ENCODE data around the gene EEPD1.

DNA sequence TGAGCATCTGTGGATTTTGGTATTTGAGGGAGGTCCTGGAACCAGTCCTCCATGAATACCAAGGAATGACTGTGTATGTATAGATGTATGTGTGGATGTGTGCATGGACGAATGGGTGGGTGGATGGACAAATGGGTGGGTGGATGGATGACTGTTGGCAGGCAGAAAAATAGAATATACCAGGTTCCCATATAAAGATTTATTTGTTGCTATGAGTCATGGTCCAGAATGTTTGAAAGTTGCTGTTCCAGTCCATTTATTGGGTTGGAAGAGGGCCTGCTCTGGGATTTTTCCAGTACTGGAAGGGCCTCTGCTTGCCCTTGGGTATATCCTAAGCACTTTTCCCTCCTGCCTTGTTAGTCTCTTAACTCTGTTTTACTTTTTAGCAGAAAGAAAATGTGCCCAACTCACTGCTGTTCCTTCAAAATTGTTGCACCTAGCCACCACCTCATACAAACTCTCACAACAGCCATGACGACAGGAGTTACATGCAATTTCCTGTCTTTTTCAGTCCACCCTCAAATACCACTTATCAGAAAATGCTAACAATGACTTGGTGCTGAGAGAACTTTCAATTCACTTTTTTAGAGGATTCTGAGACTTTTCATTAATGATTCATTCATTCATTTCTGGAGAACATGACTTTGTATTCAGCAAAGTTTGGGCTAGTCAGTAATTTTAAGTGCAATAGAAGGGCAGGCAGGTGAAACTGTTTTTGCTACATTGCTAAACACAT is 108.1 kb downstream of the EEPD1 start:
- TF ChIP-seq POLR2AphosphoS5 (IDR thresholded peaks at IDR 0.05; ENCODE audit: borderline replicate concordance, low read depth, low read length): no peak
- no peak for TF ChIP-seq EZH2 (IDR thresholded peaks at IDR 0.05)

Measured in SK-N-MC (cell line).